ENCODE measurements around the gene HELLS.

HELLS gene

DNA sequence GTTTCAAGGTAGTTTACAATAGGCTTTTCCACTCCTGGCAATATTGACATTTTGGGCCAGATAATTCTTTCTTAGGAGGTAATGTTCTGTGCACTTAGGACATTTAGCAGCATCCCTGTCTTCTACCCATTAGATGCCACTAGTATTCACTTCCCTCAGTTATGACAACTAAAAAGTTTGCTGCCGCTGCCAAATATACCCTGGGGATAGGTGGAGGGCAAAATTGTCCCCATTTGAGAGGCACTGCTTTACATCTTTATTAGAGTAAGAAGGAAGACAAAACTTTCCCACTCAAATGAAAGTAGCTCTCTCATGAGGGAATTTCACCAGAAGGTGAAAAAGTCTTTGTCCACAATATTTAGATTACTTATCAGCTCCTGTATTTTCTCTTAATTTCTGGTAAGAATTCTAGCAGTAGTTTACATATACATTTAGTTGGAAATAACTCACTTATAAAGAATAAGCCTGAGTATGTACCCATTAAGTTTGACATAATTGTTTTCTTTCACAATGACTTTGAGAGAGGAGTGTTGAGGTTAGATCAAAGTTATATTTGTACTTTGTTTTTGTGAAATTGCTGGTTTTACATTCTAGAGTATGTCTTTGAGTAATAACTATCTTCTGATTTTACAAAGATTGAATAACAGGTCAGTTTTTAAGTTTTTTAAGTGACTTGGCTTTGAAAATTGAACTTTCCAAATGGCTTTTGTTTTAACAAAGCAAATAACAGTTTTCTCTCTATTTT, 46.0 kb downstream of the HELLS start:
- Histone ChIP-seq H3K27ac (ENCODE audit: low read length) (no peak overlapping the region), H4K20me1 (ENCODE audit: insufficient read depth, low read length) (no peaks in the 10 kb centered on the region), H3K79me2 (ENCODE audit: insufficient read depth, low read length) (no peaks in the 10 kb centered on the region), H3K4me2 (ENCODE audit: insufficient read depth, low read length) (no peak overlapping the region), H3K36me3 (ENCODE audit: insufficient read depth, low read length) (peaks cover 94% of the 10 kb centered on the region), H3K4me1 (ENCODE audit: insufficient read depth, low read length) (no peaks in the 10 kb centered on the region), H3K9me3 (ENCODE audit: insufficient read depth, low read length, severe bottlenecking) (no peaks in the 10 kb centered on the region), H3K9ac (ENCODE audit: low read depth, low read length) (no peak overlapping the region), H2AFZ (ENCODE audit: low read depth, low read length) (no peak overlapping the region), H3K4me3 (ENCODE audit: low read depth in 1 of 2, low read length in 2 of 2) (no peak overlapping the region), H3K27me3 (ENCODE audit: insufficient read depth, low read length, poor library complexity) (no peaks in the 10 kb centered on the region)
- TF ChIP-seq CTCF (IDR thresholded peaks at IDR 0.05; ENCODE audit: borderline replicate concordance, extremely low read depth, low read length, poor library complexity, severe bottlenecking) (no peak), EZH2 (IDR thresholded peaks at IDR 0.05; ENCODE audit: borderline replicate concordance, low read depth, low read length, severe bottlenecking) (no peak)
- no peak for DNase-seq
- no peak for ATAC-seq (ENCODE audit: insufficient read depth, low read depth)

DNA sequence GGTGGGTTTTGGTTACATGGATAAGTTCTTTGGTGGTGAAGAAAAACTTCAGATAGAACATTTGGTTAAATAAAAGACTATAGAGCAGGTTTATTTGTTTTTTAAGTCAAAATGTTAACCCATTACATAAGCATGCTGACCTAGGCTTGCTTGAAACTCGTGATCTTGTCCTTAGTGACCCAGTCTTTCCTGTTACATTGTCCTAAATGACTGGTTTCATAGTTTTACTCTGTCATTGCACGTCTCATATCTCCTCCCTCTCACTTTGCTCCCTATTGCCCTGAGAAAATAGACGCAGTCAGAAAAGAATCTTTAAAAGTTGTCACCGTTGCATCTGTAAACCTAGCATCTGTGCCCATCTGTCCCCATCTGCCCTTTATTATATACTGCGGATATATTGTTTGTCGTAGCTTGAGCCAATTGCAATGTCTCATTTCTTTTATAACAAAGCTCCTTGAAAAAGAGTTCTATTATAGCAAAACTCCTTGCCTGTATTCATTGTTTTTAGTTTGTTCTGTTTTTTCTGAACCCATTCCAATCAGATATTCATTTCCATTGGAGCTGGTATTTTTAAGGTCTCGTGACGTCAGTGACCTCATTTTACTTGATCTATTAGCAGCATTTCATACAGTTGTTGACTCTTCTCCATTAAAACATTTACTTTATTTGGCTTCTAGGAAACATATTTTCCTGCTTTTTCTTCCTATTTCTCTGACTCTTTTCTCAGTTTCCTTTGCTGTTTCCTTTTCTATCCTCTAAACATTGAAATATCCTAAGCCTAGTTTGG, 57.3 kb downstream of the HELLS start:
- Histone ChIP-seq H3K27me3 (ENCODE audit: insufficient read depth, low read length, poor library complexity) (no peaks in the 10 kb centered on the region), H3K36me3 (ENCODE audit: insufficient read depth, low read length) (peaks cover 97% of the 10 kb centered on the region), H3K27ac (ENCODE audit: low read length) (no peak overlapping the region), H3K9ac (ENCODE audit: low read depth, low read length) (no peak overlapping the region), H3K79me2 (ENCODE audit: insufficient read depth, low read length) (no peaks in the 10 kb centered on the region), H3K4me3 (ENCODE audit: low read depth in 1 of 2, low read length in 2 of 2) (no peak overlapping the region), H3K4me1 (ENCODE audit: insufficient read depth, low read length) (no peaks in the 10 kb centered on the region), H4K20me1 (ENCODE audit: insufficient read depth, low read length) (0 out of 2 replicates have a peak, but pooled peaks cover 4% of the 10 kb centered on the region), H3K4me2 (ENCODE audit: insufficient read depth, low read length) (no peak overlapping the region), H2AFZ (ENCODE audit: low read depth, low read length) (no peak overlapping the region), H3K9me3 (ENCODE audit: insufficient read depth, low read length, severe bottlenecking) (no peaks in the 10 kb centered on the region)
- no peak for ATAC-seq (ENCODE audit: insufficient read depth, low read depth)
- no peak for DNase-seq
- TF ChIP-seq CTCF (IDR thresholded peaks at IDR 0.05; ENCODE audit: borderline replicate concordance, extremely low read depth, low read length, poor library complexity, severe bottlenecking) (no peak), EZH2 (IDR thresholded peaks at IDR 0.05; ENCODE audit: borderline replicate concordance, low read depth, low read length, severe bottlenecking) (no peak)

GRCh38 chr10:94607111-94607510, 61.5 kb downstream of the HELLS start:
- Histone ChIP-seq H3K36me3 (ENCODE audit: insufficient read depth, low read length) (peaks cover 90% of the 10 kb centered on the region), H3K4me3 (ENCODE audit: low read depth in 1 of 2, low read length in 2 of 2) (no peak overlapping the region), H4K20me1 (ENCODE audit: insufficient read depth, low read length) (no peaks in the 10 kb centered on the region), H3K27ac (ENCODE audit: low read length) (no peak overlapping the region), H3K4me1 (ENCODE audit: insufficient read depth, low read length) (no peaks in the 10 kb centered on the region), H2AFZ (ENCODE audit: low read depth, low read length) (no peak overlapping the region), H3K27me3 (ENCODE audit: insufficient read depth, low read length, poor library complexity) (no peaks in the 10 kb centered on the region), H3K9ac (ENCODE audit: low read depth, low read length) (no peak overlapping the region), H3K9me3 (ENCODE audit: insufficient read depth, low read length, severe bottlenecking) (no peaks in the 10 kb centered on the region), H3K79me2 (ENCODE audit: insufficient read depth, low read length) (no peaks in the 10 kb centered on the region), H3K4me2 (ENCODE audit: insufficient read depth, low read length) (no peak overlapping the region)
- TF ChIP-seq CTCF (IDR thresholded peaks at IDR 0.05; ENCODE audit: borderline replicate concordance, extremely low read depth, low read length, poor library complexity, severe bottlenecking) = no peak
- TF ChIP-seq EZH2 (IDR thresholded peaks at IDR 0.05; ENCODE audit: borderline replicate concordance, low read depth, low read length, severe bottlenecking) = no peak
- ATAC-seq (ENCODE audit: insufficient read depth, low read depth) (no peak), DNase-seq (no peak)
